Stimulated activated CD4-positive, alpha-beta T cell treated with anti-CD3 and anti-CD28 coated beads, TNF-alpha, amount 100 ng/mL, for 4 hours (primary cell): ENCODE data around the gene SDE2.
"Not testable (repeated sequence)": the region's sequence is repeated elsewhere in the genome, so short reads cannot be mapped to it uniquely, and the experiment has no call there.

Experiments
- DNase-seq, 3 experiments: peaks; one replicate each; pipeline ENCODE4 v3.0.0-alpha.2; 2020; ENCODE audit warnings: low read depth in 3 of 3

The SDE2 gene

DNA sequence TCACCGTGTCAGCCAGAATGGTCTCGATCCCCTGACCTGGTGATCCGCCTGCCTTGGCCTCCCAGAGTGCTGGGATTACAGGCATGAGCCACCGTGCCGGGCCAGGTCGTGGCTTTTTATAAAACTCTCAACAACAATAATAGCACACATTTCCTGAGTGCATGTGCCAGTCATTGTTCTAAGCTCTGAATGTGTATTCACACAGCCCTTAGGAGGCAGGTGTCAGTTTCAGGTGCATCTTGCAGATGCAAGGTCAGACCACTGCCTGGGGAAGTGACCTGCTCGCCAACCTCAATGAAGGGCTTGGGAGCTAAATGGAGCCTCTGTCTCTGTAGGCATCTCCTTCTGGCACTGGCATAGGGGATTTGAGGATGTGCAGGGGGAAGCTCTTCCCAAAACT lies 56.6 kb downstream of the SDE2 start:
- no peak for DNase-seq

GRCh38 chr1:225941942-225942222 lies 57.3 kb downstream of the SDE2 start:
- no peak for DNase-seq

GRCh38 chr1:225941187-225941941 lies 57.8 kb downstream of the SDE2 start, which contains the start of gene LEFTY2:
LEFTY2 (minus strand) TSS chr1:225941220; CDS start chr1:225941140, 80 bp downstream.
- DNase-seq = no peak

DNA sequence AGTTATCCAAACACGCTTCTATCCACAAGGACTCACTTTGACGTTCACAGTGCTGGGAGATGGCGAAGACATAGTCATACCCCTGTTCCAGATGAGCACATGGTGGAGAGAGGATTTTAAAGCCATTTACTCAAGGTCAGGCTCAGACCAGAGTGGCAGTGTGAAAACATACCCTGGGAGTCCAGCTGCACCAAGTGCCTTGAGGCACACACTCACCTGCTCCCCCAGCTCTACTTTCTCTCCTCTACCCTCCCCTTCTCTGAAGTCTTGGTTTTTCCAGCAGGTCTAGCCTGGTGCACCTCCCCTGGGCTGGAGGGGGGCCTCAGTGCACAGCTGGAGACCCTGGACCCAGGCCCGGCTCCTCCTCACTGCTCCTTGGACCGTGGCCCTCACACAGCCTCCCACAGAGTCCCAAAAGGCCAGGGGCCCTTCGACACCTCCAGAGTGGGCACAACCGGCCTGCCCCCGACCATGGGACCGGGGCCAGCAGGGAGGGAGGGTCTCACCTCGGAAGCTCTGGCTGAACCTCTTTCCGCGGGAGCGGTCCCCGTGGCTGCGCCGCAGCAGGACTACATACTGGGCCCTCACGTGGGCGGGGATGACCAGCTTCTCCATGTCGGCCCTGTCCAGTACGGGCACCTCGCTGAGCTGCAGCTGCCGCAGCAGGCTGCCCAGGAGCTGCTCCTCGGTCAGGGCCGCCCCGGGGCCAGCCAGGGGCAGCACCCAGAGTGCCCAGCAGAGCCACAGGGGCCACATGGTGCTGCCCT lies 58.6 kb downstream of the SDE2 start:
- no peak for DNase-seq

- DNase-seq = not testable (repeated sequence)
Observed at GRCh38 chr1:225939939-225940310, 59.2 kb downstream of the SDE2 start.

- DNase-seq = not testable (repeated sequence)
Observed at GRCh38 chr1:225939097-225939938, 59.8 kb downstream of the SDE2 start.

DNA sequence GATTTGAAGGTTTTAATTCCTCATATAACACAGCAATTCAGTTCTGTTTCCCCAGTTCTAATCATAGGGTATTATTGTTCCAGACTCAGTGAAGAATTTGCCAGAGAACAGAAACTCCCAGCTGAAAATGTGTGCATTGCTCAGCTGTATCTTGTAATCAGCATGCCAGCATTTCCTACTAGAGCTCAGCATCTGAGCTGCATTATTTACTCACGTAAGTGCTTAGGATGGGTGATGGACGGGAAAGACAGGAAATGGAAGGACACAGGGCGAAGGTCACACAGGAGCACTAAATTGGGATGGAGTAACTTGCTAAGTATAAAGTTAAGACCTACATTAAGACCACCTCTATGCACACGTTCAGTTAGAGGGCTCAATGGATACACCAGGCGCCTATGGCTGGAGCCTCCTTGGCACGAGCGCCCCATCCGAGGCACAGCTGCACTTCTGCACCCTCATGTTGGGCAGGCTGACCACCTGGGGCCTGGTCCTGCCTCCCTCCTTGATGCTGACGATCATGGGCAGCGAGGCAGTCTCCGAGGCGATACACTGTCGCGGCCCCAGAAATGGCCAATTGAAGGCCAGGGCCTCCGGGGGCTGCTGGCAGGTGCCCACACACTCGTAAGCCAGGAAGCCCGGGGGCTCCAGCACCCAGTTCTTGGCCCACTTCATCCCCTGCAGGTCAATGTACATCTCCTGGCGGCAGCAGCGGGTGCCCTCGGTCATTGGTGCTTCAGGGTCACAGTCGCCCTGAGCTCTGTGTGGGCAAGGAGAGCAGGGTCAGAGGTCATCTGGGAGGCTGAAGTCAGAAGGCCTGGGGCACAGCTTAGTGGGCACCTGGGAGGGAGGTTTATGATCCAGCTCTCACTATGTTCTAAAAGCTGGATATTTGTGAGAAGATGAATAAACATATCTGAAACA lies 61.8 kb downstream of the SDE2 start:
- no peak for DNase-seq

GRCh38 chr1:225936523-225936922 lies 62.6 kb downstream of the SDE2 start:
- no peak for DNase-seq

- not testable (repeated sequence) for DNase-seq
Observed at GRCh38 chr1:225936086-225936485, 63.1 kb downstream of the SDE2 start.

GRCh38 chr1:225934711-225935110 lies 64.4 kb downstream of the SDE2 start:
- DNase-seq = no peak

DNA sequence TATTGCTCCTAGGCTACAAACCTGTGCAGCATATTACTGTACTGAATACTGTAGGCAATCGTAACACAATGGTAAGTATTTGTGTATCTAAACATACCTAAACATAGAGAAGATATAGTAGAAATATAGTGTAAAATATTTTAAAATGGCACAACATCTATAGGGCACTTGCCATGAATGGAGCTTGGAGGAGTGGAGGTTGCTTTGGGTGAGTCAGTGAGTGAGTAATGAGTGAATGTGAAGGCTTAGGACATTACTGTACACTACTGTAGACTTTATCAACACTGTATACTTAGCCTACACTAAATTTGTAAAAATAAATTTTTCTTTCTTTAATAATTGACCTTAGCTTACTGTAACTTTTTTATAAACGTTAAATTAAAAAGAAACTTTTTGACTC lies 66.1 kb downstream of the SDE2 start:
- no peak for DNase-seq
